ENCODE measurements around the gene DCAF4.

GRCh38 chr14:72881543-72881942 lies 44.7 kb upstream of the DCAF4 start:
- TF ChIP-seq EP300 (IDR thresholded peaks at IDR 0.05) (no peak), POLR2AphosphoS5 (IDR thresholded peaks at IDR 0.05) (no peak)

Measured in gastroesophageal sphincter (tissue), 2 donors.